Left colon (tissue), 2 donors: ENCODE results near the gene ITGBL1. TPM values are rescaled to one million over a fixed set of nuclear protein-coding genes. Genes with fewer than 3 reads are reported as not detected.

Experiments
- ATAC-seq: fragments of 200-7000 bp; cut with Tn5 transposase; one replicate; pipeline ENCODE4 v1.9.1; 2020; ENCODE audit warnings: mild to moderate bottlenecking, moderate library complexity
- DNase-seq, 2 donors: peaks; one replicate each; pipeline ENCODE4 v3.0.0-alpha.2; 2020
- intact Hi-C, 2 donors: fragments of 100-400 bp; cut with DNase I in 1 of 2; cut with micrococcal nuclease in 1 of 2; formaldehyde crosslinking; loops; one replicate each; pipeline versions ENCODE4 v1.11.2 to v1.14.0; 2022; cut with DNase I, micrococcal nuclease
- total RNA-seq, 2 donors: library from RNA; stranded (reverse); fragmentation: NEBNext Ultra II Directional; extraction: Animal tissue kit (Norgen Biotek cat#: 25700); gene quantifications; one replicate each; pipeline ENCODE4 v1.2.1, GENCODE V29; 2021
- donor health status: DM: no; HTN: no; CAD: no.
- donor health status: DM: yes; HTN: yes; CAD: no.

Gene ITGBL1
- total RNA-seq, 2 donors from 2014 or later, result 0.18 to 0.84 TPM

- DNase-seq (no peak), ATAC-seq (no peak)
- intact Hi-C loops, result no loop called here
These were observed 2.4 kb upstream of the ITGBL1 start for GRCh38 chr13:101449790-101450748.

DNA sequence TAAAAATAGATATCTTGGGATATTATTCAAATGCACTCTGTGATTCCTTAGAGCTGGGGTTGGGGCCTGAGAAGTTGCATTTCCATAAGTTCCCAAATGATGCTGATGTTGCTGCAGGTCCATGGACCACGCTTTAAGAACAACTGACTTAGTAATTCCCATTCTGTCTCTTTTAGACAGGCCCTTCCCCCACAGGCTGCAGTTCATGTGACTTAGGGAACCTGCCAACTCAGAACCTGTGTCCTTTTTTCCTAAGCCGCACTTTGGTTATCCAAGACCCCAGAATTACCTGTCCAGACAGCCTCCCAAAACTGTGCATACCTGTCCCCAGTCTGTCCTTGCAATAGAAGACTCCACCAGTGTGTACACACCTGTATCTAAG, 1.7 kb upstream of the ITGBL1 start:
- intact Hi-C loops, result no loop called here
- ATAC-seq (no peak), DNase-seq (no peak)

DNA sequence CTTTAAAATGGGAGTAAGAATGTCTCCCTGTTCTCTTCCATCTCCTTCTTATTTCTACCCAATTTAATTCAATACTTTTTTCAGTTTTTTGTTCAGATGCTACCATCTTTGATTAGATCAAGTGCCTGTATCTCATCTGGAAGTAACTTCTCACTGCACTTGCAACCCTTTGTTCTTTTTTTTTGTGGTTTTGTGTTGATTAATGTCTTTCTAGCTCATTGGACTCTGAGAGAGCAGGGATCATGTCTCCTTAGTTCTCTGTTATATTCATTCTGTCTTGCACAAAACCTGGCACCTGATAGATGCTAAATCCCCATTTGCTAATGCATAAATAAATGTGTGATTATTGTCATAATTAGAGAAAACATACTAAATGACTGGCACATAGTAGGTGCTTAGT, 834 bp upstream of the ITGBL1 start:
- ATAC-seq (no peak), DNase-seq (no peak)
- intact Hi-C loops, result no loop called here

- peak in 1 of 2 donors; percentile 19 for DNase-seq
- intact Hi-C loops, result no loop called here
These were observed 1.3 kb downstream of the ITGBL1 start for GRCh38 chr13:101453784-101454201.

DNA sequence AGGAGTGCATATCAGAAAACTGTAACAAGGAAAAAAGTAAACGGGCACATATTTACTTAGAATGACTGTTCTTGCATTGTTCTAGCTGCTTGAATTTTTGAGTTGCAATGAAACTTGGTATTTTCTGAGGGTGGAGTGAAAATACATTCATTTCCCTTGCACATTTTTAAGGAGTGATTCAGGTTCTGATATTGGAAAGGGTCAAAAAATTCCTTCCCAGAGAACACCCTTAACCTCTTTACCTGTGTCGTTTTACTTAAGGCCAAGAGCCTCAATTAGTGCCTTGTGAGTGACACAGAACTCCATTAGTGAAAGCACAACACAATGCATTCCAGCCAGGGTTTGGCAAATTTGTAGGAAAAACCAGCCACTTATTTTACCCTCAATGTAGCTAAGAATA, 2.3 kb downstream of the ITGBL1 start:
- intact Hi-C loops, result no loop called here

More at GRCh38 chr13:101453784-101454201, 1.3 kb downstream of the ITGBL1 start:
- peak; percentile 81 for ATAC-seq

DNA sequence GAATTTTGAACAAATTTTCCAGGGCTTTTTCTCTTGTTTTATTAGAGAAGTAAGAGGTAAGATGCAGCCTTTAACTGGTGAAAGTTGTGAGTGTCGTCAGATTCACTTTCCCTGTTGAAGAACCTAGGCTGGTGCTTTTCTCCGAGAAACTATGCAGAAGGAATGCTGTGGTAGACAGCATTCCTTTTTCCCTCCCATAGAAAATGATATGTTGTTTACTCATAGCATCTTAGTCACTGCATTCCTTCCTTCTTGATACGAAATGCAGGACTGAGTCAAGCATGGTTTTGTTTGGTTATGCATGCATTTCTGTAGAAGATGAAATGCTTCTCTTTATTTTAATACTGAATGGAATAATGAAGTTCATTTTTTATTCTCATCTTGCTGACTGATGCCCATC, 3.4 kb downstream of the ITGBL1 start:
- DNase-seq (no peak), ATAC-seq (no peak)
- intact Hi-C loops, result no loop called here

More for the DNA sequence above, 2.3 kb downstream of the ITGBL1 start:
- no peak for ATAC-seq
- no peak for DNase-seq

GRCh38 chr13:101457176-101457575, 4.7 kb downstream of the ITGBL1 start:
- intact Hi-C loops, result no loop called here
- ATAC-seq, result no peak
- DNase-seq, result no peak

DNA sequence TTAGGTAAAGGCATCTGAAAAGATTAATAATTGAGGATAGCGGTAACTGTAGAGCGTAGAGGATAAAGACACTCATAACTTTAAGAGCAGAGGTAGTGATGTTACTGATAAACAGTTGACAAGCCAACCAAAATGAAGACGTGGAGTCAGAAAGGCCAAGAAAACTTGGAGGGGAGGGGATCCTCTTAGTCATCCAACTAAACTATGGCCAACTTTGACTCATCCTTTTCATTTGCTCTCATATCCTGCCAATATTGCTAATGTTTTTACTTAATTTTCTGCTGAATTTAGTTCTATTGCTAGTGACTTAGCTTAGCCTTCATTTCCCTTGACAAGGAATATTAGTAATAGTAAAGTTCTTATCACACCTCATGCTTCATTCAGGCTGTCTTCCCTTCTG, 13.4 kb downstream of the ITGBL1 start:
- ATAC-seq (no peak), DNase-seq (no peak)
- intact Hi-C loops, result no loop called here

GRCh38 chr13:101467415-101467814, 14.9 kb downstream of the ITGBL1 start:
- DNase-seq, result no peak
- no peak for ATAC-seq
- intact Hi-C loops, result no loop called here

GRCh38 chr13:101473458-101473857, 21.0 kb downstream of the ITGBL1 start:
- no peak for ATAC-seq
- intact Hi-C loops, result no loop called here
- no peak for DNase-seq

DNA sequence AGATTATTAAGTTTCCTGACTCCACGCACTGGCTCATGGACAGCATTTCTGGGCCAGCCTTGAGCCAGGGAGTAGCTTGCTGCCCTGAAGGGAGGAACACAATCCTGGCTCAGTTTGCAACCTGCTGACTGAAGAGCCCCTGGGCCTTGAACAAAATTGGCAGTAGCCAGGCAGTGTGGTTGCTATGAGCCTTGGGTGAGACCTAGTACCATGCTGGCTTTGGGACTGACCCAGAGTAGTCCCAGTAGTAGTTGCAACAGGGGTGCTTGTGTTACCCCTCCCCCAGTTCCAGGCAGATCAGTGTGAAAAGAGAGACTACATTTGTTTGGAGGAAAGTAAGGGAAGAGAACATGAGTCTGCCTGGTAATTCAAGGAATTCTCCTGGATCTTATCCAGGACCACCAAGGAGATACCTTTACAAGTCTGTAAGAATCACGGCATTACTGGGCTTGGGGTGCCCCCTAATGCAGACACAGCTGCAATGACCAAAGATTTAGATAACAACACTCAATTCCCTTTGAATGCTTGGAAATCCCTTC, 22.0 kb downstream of the ITGBL1 start:
- DNase-seq, result no peak
- intact Hi-C loops, result no loop called here
- no peak for ATAC-seq

GRCh38 chr13:101475536-101475935, 23.1 kb downstream of the ITGBL1 start:
- intact Hi-C loops, result no loop called here
- no peak for ATAC-seq
- DNase-seq, result no peak

DNA sequence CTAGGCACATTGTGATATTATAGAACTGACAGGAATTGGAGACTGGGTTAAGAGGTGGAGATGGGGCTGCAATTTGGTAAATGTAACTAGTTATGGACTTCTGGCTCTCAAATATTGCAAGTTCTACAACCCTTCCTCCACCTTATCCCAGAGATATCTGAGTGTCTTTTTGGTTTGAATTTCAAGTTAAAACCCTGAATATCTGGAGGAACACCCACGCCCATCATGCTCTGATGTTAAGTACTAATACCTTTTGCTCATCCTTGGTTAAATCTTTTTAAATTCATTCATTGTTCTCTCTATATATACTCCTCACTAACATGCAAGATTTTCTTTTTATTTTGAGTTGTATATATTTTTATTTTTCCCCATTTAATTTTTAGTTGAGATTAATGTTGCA, 28.9 kb downstream of the ITGBL1 start:
- DNase-seq (no peak), ATAC-seq (no peak)
- intact Hi-C loops, result no loop called here

DNA sequence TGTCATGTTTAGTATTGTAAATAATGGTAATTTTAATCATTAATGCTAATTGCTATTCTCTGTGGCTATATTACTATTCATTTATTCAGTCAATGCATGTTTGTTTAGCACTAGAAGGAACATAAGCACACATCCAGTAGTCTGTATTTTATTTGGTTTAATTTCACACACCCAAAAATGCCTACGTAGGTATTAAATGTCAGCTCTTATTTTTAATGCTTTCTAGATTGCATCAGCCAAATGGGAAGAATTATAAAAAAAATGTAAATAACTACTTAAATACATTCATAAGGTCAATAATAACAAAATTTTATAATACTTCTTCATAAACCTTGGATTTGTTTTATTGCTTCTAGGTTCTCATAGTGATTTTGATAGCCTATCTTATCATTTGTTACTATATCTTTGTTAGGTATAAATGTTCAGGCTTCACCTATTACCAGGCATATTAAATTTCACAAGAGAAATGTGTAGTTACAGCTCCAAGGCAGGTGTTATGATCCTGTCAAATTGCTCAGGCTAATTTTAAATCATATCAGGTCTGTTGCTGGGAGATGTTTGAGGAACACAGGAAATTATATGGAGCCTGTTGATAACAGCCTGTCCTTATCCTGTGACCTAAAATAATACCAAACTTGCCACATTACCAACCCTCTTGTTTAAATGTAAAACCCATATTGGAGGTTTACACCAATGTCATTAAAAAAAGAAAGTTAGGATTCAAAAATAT, 34.4 kb downstream of the ITGBL1 start:
- DNase-seq, result no peak
- intact Hi-C loops, result no loop called here
- no peak for ATAC-seq

DNA sequence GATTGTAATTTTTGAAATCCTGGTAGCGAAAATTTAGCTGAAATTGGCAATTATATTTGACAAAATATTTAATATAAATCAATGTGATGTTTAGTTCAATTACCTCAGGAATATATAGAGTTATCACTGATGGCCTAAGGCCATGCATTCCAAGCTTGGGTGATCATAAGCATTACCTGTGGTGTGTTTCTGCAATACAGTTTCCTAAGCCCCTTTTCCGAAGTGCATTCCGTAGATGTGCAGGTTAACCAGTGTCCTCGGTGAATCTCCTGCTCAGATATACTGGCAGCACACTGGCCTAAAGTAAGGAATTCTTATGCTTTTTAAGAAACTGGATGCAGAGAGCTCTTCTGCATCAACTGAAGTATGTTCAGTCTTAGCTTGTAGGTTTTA, 35.0 kb downstream of the ITGBL1 start:
- intact Hi-C loops, result no loop called here

GRCh38 chr13:101488734-101489133, 36.3 kb downstream of the ITGBL1 start:
- DNase-seq (no peak), ATAC-seq (no peak)
- intact Hi-C loops, result no loop called here

More for the DNA sequence above, 35.0 kb downstream of the ITGBL1 start:
- DNase-seq (no peak), ATAC-seq (no peak)

DNA sequence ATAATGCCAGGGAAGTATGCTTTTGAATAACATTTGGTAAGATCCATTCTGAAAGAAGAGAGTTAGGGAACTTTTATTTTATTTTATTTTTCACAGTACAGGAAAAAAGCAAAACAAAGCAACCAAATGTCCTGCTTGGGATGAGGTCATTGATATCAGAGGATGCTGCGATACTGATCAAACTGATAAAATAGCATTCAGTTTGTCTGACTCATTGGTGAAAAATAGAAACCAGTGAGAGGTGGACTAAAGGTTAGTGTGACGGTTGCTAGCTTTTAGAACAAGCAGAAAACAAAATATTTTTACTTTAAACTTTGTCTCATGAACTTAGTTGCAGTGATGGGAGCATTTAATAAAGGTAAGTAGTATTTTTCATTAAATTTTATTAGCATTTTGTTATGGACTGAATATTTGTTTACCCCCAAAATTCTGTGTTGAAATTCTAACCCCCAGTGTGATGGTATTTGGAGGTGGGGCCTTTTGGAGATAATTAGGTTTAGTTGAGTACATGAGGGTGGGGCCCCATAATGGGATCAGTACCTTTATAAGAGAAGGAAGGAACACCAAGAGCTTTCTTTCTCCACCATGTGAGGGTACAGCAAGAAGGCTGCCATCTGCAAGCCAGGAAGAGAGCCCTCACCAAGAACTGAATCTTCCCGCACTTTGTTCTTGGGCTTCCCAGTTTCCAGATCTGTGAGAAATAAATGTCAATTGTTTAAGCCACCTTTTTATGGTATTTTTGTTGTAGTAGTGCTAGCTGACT, 37.3 kb downstream of the ITGBL1 start:
- no peak for DNase-seq
- intact Hi-C loops, result no loop called here
- ATAC-seq, result no peak

- no peak for DNase-seq
- ATAC-seq, result no peak
- intact Hi-C loops, result no loop called here
These were observed 38.0 kb downstream of the ITGBL1 start for GRCh38 chr13:101490406-101491015.
